ENCODE data around the gene SFXN4.

The SFXN4 gene

GRCh38 chr10:119165171-119166117 lies at the start of gene SFXN4:
Gene SFXN4, minus strand, starts transcription at chr10:119165714. Its CDS starts 67 bp downstream, at chr10:119165647.
- Histone ChIP-seq H3K36me3 (ENCODE audit: control insufficient read depth, insufficient read depth, low read length, severe bottlenecking) (peaks cover 34% of the 10 kb centered on the region), H3K4me1 (ENCODE audit: control insufficient read depth, insufficient read depth, low read length) (peaks cover 25% of the 10 kb centered on the region)
- peak; percentile 86 for DNase-seq (ENCODE audit: low read depth)

GRCh38 chr10:119211625-119212441 lies 46.3 kb upstream of the SFXN4 start:
- Histone ChIP-seq H3K9me3 (ENCODE audit: control insufficient read depth, low read length) (no peaks in the 10 kb centered on the region), H3K27me3 (replicated peaks; ENCODE audit: control insufficient read depth, insufficient read depth, low read length) (no peaks in the 10 kb centered on the region), H3K4me3 (ENCODE audit: low read length) (peak overlapping the region; percentile 95), H3K36me3 (ENCODE audit: control insufficient read depth, insufficient read depth, low read length, severe bottlenecking) (no peaks in the 10 kb centered on the region), H3K9ac (ENCODE audit: low read length) (peak overlapping the region; percentile 90), H3K4me1 (ENCODE audit: control insufficient read depth, insufficient read depth, low read length) (peaks cover 49% of the 10 kb centered on the region)
- peak; percentile 36 for DNase-seq (ENCODE audit: low read depth)

More at GRCh38 chr10:119165171-119166117, at the start of gene SFXN4:
- Histone ChIP-seq H3K9ac (ENCODE audit: low read length) (peak within 1 kb of the TSS; percentile 92), H3K27me3 (replicated peaks; ENCODE audit: control insufficient read depth, insufficient read depth, low read length) (no peaks in the 10 kb centered on the region), H3K4me3 (ENCODE audit: low read length) (peak within 1 kb of the TSS; percentile 90), H3K9me3 (ENCODE audit: control insufficient read depth, low read length) (no peaks in the 10 kb centered on the region)

- Histone ChIP-seq H3K9me3 (ENCODE audit: control insufficient read depth, low read length) (no peaks in the 10 kb centered on the region), H3K36me3 (ENCODE audit: control insufficient read depth, insufficient read depth, low read length, severe bottlenecking) (no peaks in the 10 kb centered on the region), H3K4me3 (ENCODE audit: low read length) (peak overlapping the region; percentile 95), H3K9ac (ENCODE audit: low read length) (peak overlapping the region; percentile 90), H3K4me1 (ENCODE audit: control insufficient read depth, insufficient read depth, low read length) (peaks cover 53% of the 10 kb centered on the region), H3K27me3 (replicated peaks; ENCODE audit: control insufficient read depth, insufficient read depth, low read length) (no peaks in the 10 kb centered on the region)
- DNase-seq (ENCODE audit: low read depth): peak; percentile 92
Measured at GRCh38 chr10:119211176-119211575, 45.7 kb upstream of the SFXN4 start.

GRCh38 chr10:119210633-119211032 lies 45.1 kb upstream of the SFXN4 start:
- Histone ChIP-seq H3K4me1 (ENCODE audit: control insufficient read depth, insufficient read depth, low read length) (peaks cover 57% of the 10 kb centered on the region), H3K9ac (ENCODE audit: low read length) (peak overlapping the region; percentile 90), H3K36me3 (ENCODE audit: control insufficient read depth, insufficient read depth, low read length, severe bottlenecking) (no peaks in the 10 kb centered on the region), H3K9me3 (ENCODE audit: control insufficient read depth, low read length) (no peaks in the 10 kb centered on the region), H3K27me3 (replicated peaks; ENCODE audit: control insufficient read depth, insufficient read depth, low read length) (no peaks in the 10 kb centered on the region), H3K4me3 (ENCODE audit: low read length) (peak overlapping the region; percentile 95)
- no peak for DNase-seq (ENCODE audit: low read depth)

- Histone ChIP-seq H3K27me3 (replicated peaks; ENCODE audit: control insufficient read depth, insufficient read depth, low read length) (no peaks in the 10 kb centered on the region), H3K9me3 (ENCODE audit: control insufficient read depth, low read length) (no peaks in the 10 kb centered on the region), H3K4me1 (ENCODE audit: control insufficient read depth, insufficient read depth, low read length) (peaks cover 57% of the 10 kb centered on the region), H3K9ac (ENCODE audit: low read length) (peak overlapping the region; percentile 90), H3K36me3 (ENCODE audit: control insufficient read depth, insufficient read depth, low read length, severe bottlenecking) (no peaks in the 10 kb centered on the region), H3K4me3 (ENCODE audit: low read length) (peak overlapping the region; percentile 95)
- peak; percentile 45 for DNase-seq (ENCODE audit: low read depth)
Measured at GRCh38 chr10:119209736-119210355, 44.3 kb upstream of the SFXN4 start.

GRCh38 chr10:119209035-119209735 lies 43.7 kb upstream of the SFXN4 start:
- DNase-seq (ENCODE audit: low read depth): peak; percentile 96
- Histone ChIP-seq H3K9ac (ENCODE audit: low read length) (peak overlapping the region; percentile 90), H3K27me3 (replicated peaks; ENCODE audit: control insufficient read depth, insufficient read depth, low read length) (no peaks in the 10 kb centered on the region), H3K4me3 (ENCODE audit: low read length) (peak overlapping the region; percentile 95), H3K36me3 (ENCODE audit: control insufficient read depth, insufficient read depth, low read length, severe bottlenecking) (no peaks in the 10 kb centered on the region), H3K4me1 (ENCODE audit: control insufficient read depth, insufficient read depth, low read length) (peaks cover 57% of the 10 kb centered on the region), H3K9me3 (ENCODE audit: control insufficient read depth, low read length) (no peaks in the 10 kb centered on the region)

GRCh38 chr10:119208553-119208940 lies 43.0 kb upstream of the SFXN4 start:
- DNase-seq (ENCODE audit: low read depth): peak; percentile 58
- H3K27me3 ChIP-seq (replicated peaks; ENCODE audit: control insufficient read depth, insufficient read depth, low read length): no peaks in the 10 kb centered on the region
- peak overlapping the region; percentile 90 for H3K9ac ChIP-seq (ENCODE audit: low read length)
- no peaks in the 10 kb centered on the region for H3K9me3 ChIP-seq (ENCODE audit: control insufficient read depth, low read length)
- H3K4me3 ChIP-seq (ENCODE audit: low read length): peak overlapping the region; percentile 95
- H3K4me1 ChIP-seq (ENCODE audit: control insufficient read depth, insufficient read depth, low read length): peaks cover 57% of the 10 kb centered on the region
- no peaks in the 10 kb centered on the region for H3K36me3 ChIP-seq (ENCODE audit: control insufficient read depth, insufficient read depth, low read length, severe bottlenecking)

GRCh38 chr10:119207713-119208552 lies 42.4 kb upstream of the SFXN4 start:
- Histone ChIP-seq H3K9ac (ENCODE audit: low read length) (peak overlapping the region; percentile 90), H3K27me3 (replicated peaks; ENCODE audit: control insufficient read depth, insufficient read depth, low read length) (no peaks in the 10 kb centered on the region), H3K4me1 (ENCODE audit: control insufficient read depth, insufficient read depth, low read length) (peaks cover 54% of the 10 kb centered on the region), H3K36me3 (ENCODE audit: control insufficient read depth, insufficient read depth, low read length, severe bottlenecking) (no peaks in the 10 kb centered on the region), H3K4me3 (ENCODE audit: low read length) (peak overlapping the region; percentile 95), H3K9me3 (ENCODE audit: control insufficient read depth, low read length) (no peaks in the 10 kb centered on the region)
- peak; percentile 71 for DNase-seq (ENCODE audit: low read depth)

- Histone ChIP-seq H3K4me1 (ENCODE audit: control insufficient read depth, insufficient read depth, low read length) (peaks cover 48% of the 10 kb centered on the region), H3K36me3 (ENCODE audit: control insufficient read depth, insufficient read depth, low read length, severe bottlenecking) (no peaks in the 10 kb centered on the region), H3K4me3 (ENCODE audit: low read length) (peak within 1 kb of the TSS; percentile 95)
Measured at GRCh38 chr10:119207366-119207666, 41.8 kb upstream of the SFXN4 start, which contains the start of gene GRK5. Gene GRK5, plus strand, starts transcription at chr10:119207571. Its CDS starts 347 bp downstream, at chr10:119207918.

More at GRCh38 chr10:119207366-119207666, 41.8 kb upstream of the SFXN4 start, which contains the start of gene GRK5:
- peak within 1 kb of the TSS; percentile 90 for H3K9ac ChIP-seq (ENCODE audit: low read length)
- DNase-seq (ENCODE audit: low read depth): peak; percentile 99
- no peaks in the 10 kb centered on the region for H3K9me3 ChIP-seq (ENCODE audit: control insufficient read depth, low read length)
- no peaks in the 10 kb centered on the region for H3K27me3 ChIP-seq (replicated peaks; ENCODE audit: control insufficient read depth, insufficient read depth, low read length)

Measured in adipocyte (in vitro differentiated cells).